GM23338 (cell line): ENCODE results near the gene INPPL1.

Source experiments
- CREB1 ChIP-seq: fragments of 250-450 bp; sonication (Bioruptor Pico); IDR thresholded peaks from 2 replicates; pipeline ENCODE4 v1.5.0; 2020; ENCODE audit warnings: low read depth, mild to moderate bottlenecking, moderate library complexity
- CTCF ChIP-seq, 2 experiments: fragments of 200-600 bp in 1 of 2; sonication (generic) in 1 of 2; conservative IDR thresholded peaks; 2 replicates each; pipeline versions ENCODE4 v1.5.1 to v1.6.1; 2016 to 2017; ENCODE audit warnings: antibody characterized with exemption in 2 of 2, low read depth in 2 of 2, mild to moderate bottlenecking in 2 of 2, moderate library complexity in 1 of 2
- ETS1 ChIP-seq: IDR thresholded peaks from 2 replicates; pipeline ENCODE4 v1.6.1; 2016; ENCODE audit warnings: antibody characterized with exemption
- EZH2 ChIP-seq: fragments of 200-600 bp; sonication (generic); IDR thresholded peaks from one replicate; pipeline ENCODE4 v1.8.0; 2017; ENCODE audit warnings: antibody characterized with exemption, mild to moderate bottlenecking, low read depth; ENCODE audit not compliant: unreplicated experiment
- EZH2phosphoT487 ChIP-seq: fragments of 200-600 bp; sonication (generic); IDR thresholded peaks from one replicate; pipeline ENCODE4 v1.8.1; 2018; ENCODE audit warnings: antibody characterized with exemption; ENCODE audit not compliant: unreplicated experiment
- JUNB ChIP-seq: IDR thresholded peaks from one replicate; pipeline ENCODE4 v1.6.1; 2016; ENCODE audit warnings: antibody characterized with exemption; ENCODE audit not compliant: unreplicated experiment
- NANOG ChIP-seq: IDR thresholded peaks from 2 replicates; pipeline ENCODE4 v1.6.1; 2016; ENCODE audit warnings: antibody characterized with exemption, borderline replicate concordance
- POLR2AphosphoS5 ChIP-seq: IDR thresholded peaks from 2 replicates; pipeline ENCODE4 v1.6.1; 2016; ENCODE audit warnings: antibody characterized with exemption, low read depth
- REST ChIP-seq: IDR thresholded peaks from one replicate; pipeline ENCODE4 v1.6.1; 2018; ENCODE audit warnings: antibody characterized with exemption; ENCODE audit not compliant: unreplicated experiment
- STAT1 ChIP-seq: IDR thresholded peaks from one replicate; pipeline ENCODE4 v1.6.1; 2016; ENCODE audit warnings: antibody characterized with exemption; ENCODE audit not compliant: unreplicated experiment
- ZNF114 ChIP-seq: fragments of 250-450 bp; sonication (Bioruptor Pico); IDR thresholded peaks from 2 replicates; pipeline ENCODE4 v1.5.0; 2020; ENCODE audit warnings: mild to moderate bottlenecking, moderate library complexity
- ZNF331 ChIP-seq: fragments of 250-450 bp; sonication (Bioruptor Pico); IDR thresholded peaks from 2 replicates; pipeline ENCODE4 v1.5.0; 2020; ENCODE audit warnings: low read depth, mild to moderate bottlenecking, moderate library complexity

- TF ChIP-seq CTCF (conservative IDR thresholded peaks at IDR 0.05; ENCODE audit: low read depth in 2 of 2) (no peak), POLR2AphosphoS5 (no peak), EZH2 (no peak), JUNB (no peak), ETS1 (no peak), REST (no peak), CREB1 (CRISPR knock-in tag) (no peak), EZH2phosphoT487 (no peak), NANOG (no peak), ZNF114 (CRISPR knock-in tag) (no peak), STAT1 (no peak), ZNF331 (no peak)
These were observed 21.4 kb upstream of the INPPL1 start for GRCh38 chr11:72203163-72203562.
